Ovary (tissue), 9 donors: ENCODE results near the gene SAMD8. TPM values are rescaled to one million over a fixed set of nuclear protein-coding genes. Genes with fewer than 3 reads are reported as not detected.

Experiments used
- DNase-seq, 5 donors: peaks; one replicate each; pipeline ENCODE4 v3.0.0-alpha.2; 2019 to 2020
- H3K27ac ChIP-seq, 2 donors: fragments of 200-600 bp; one replicate each; pipeline versions ENCODE4 v1.5.1 to v1.8.0; 2019 to 2022
- H3K27me3 ChIP-seq: fragments of 200-600 bp; one replicate; pipeline ENCODE4 v1.8.0; 2022
- H3K36me3 ChIP-seq: fragments of 200-600 bp; sonication (generic); one replicate; pipeline ENCODE4 v1.5.1; 2019
- H3K4me1 ChIP-seq: one replicate; pipeline ENCODE4 v1.8.1; 2013; ENCODE audit warnings: mild to moderate bottlenecking, moderate library complexity; ENCODE audit not compliant: insufficient read depth
- H3K4me3 ChIP-seq: fragments of 200-600 bp; sonication (generic); one replicate; pipeline ENCODE4 v1.5.1; 2017
- H3K9me3 ChIP-seq, 2 donors: fragments of 200-600 bp in 1 of 2; sonication (generic) in 1 of 2; one replicate each; pipeline versions ENCODE4 v1.5.1 to v1.8.1; 2013 to 2019; ENCODE audit warnings: mild to moderate bottlenecking in 1 of 2, moderate library complexity in 1 of 2
- EP300 ChIP-seq: sonication (generic); formaldehyde crosslinking; IDR thresholded peaks from one replicate; pipeline ENCODE4 v1.6.1; 2017; ENCODE audit warnings: antibody characterized with exemption
- POLR2A ChIP-seq: fragments of 450-650 bp; IDR thresholded peaks from one replicate; pipeline ENCODE4 v1.6.1; 2017; ENCODE audit warnings: antibody characterized with exemption, mild to moderate bottlenecking, moderate library complexity
- WGBS, 3 donors: extraction: QIAGEN DNeasy Blood & Tissue Kit in 1 of 3; methylation state at CpG; one replicate each; pipeline versions ENCODE4 v1.1.5 to v1.1.7; 2013 to 2017; 5-methylcytosine and 5-hydroxymethylcytosine counted together
- intact Hi-C, 4 donors: fragments of 100-400 bp; cut with DNase I; formaldehyde crosslinking; loops; one replicate each; pipeline versions ENCODE4 v1.11.0 to v1.15.1; 2022 to 2023
- polyA plus RNA-seq, 2 donors: library from polyadenylated mRNA; stranded (reverse); fragments of 200-250 nt in 1 of 2; fragments of 350-450 nt in 1 of 2; fragmentation: Illumina TruSeq in 1 of 2; extraction: RNeasy Lipid Tissue Mini Kit (QIAGEN cat#74804) in 1 of 2; gene quantifications; one replicate each; pipeline ENCODE4 v1.2.3, GENCODE V29; 2013 to 2014
- total RNA-seq, 7 donors: library from RNA; depleted of rRNA in 2 of 7; stranded (reverse); fragments of >200 nt in 2 of 7; fragmentation: NEBNext Ultra II Directional in 3 of 7; extraction: Animal tissue kit (Norgen Biotek cat#: 25700) in 3 of 7; gene quantifications; one replicate each; pipeline versions ENCODE4 v1.1.0 to v1.2.4, GENCODE V29; 2016 to 2023
- TF ChIP-seq, protein P1 (sequence below), 3 donors: fragments of 450-650 bp in 2 of 3; fragments of 200-600 bp in 1 of 3; IDR thresholded peaks; one replicate each; pipeline versions ENCODE4 v1.5.1 to v1.8.0; 2016 to 2022; ENCODE audit warnings: antibody characterized with exemption in 3 of 3, mild to moderate bottlenecking in 1 of 3
- donor health status: DM: no; HTN: no; CAD: no; lungs with moderate emphysema.
- donor health status: DM: no; HTN: no; CAD: no.
- donor health status: Bipolar disorder and iron deficiency.
- donor health status: DM: yes; HTN: yes; CAD: no.
- donor health status: DM: no; HTN: no; CAD: no.
- donor health status: DM: yes; HTN: yes; CAD: no.

SAMD8 gene
- total and polyA plus RNA-seq, 9 donors, result 13.2 to 49.5 (median 32.0) TPM

DNA sequence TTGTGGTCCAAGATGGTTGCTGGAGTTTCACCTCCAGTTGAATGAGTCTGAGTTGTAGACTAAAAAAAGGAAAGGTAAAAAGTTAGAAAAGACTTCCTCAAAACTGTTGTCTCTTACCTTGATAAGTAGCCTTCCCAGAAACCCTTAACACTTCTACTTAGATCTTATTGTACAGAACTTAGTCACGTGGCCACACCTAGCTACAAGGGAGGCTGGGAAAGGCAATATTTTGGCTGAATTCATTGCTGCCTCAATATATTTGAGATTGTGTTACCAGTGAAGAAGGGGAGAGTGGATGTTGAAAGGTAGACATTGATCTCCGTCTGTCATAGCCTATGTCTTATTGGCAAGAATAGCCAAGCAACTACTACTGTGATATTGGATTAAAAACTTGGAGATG is 63.6 kb downstream of the SAMD8 start:
- Histone ChIP-seq H3K27ac (no peak overlapping the region), H3K36me3 (no peaks in the 10 kb centered on the region), H3K27me3 (no peaks in the 10 kb centered on the region), H3K4me1 (peaks cover 1% of the 10 kb centered on the region), H3K4me3 (no peak overlapping the region), H3K9me3 (no peaks in the 10 kb centered on the region)
- WGBS, 3 donors, result 92 to 99% (median 96%) methylated on average over 2 of the region's 2 CpGs
- no peak for TF ChIP-seq POLR2A
- TF ChIP-seq, protein P1, sequence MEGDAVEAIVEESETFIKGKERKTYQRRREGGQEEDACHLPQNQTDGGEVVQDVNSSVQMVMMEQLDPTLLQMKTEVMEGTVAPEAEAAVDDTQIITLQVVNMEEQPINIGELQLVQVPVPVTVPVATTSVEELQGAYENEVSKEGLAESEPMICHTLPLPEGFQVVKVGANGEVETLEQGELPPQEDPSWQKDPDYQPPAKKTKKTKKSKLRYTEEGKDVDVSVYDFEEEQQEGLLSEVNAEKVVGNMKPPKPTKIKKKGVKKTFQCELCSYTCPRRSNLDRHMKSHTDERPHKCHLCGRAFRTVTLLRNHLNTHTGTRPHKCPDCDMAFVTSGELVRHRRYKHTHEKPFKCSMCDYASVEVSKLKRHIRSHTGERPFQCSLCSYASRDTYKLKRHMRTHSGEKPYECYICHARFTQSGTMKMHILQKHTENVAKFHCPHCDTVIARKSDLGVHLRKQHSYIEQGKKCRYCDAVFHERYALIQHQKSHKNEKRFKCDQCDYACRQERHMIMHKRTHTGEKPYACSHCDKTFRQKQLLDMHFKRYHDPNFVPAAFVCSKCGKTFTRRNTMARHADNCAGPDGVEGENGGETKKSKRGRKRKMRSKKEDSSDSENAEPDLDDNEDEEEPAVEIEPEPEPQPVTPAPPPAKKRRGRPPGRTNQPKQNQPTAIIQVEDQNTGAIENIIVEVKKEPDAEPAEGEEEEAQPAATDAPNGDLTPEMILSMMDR (IDR thresholded peaks at IDR 0.05), result no peak
- no peak for TF ChIP-seq EP300
- DNase-seq, result no peak
- intact Hi-C loops, result no loop called here

DNA sequence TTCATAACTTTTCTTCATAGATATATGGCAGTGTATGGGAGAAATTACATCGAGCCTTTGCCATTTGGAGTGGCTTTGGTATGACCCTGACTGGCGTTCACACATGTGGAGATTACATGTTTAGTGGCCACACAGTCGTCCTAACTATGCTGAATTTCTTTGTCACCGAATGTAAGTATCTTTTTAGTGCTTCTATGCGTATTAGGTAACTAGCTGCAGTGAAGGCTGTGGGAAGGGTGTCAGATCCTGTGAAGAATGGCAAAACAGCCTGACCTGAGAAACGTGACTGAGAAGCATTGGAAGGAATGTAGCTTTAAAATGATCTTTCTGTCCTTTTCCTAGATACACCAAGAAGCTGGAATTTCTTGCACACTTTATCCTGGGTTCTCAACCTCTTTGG is 64.6 kb downstream of the SAMD8 start:
- TF ChIP-seq, protein P1 (IDR thresholded peaks at IDR 0.05), result no peak
- no peak for TF ChIP-seq EP300
- TF ChIP-seq POLR2A, result no peak
- peaks cover 1% of the 10 kb centered on the region for H3K4me1 ChIP-seq
- H3K36me3 ChIP-seq, result no peaks in the 10 kb centered on the region
- DNase-seq, result no peak
- no peaks in the 10 kb centered on the region for H3K9me3 ChIP-seq
- no peak overlapping the region for H3K4me3 ChIP-seq
- H3K27ac ChIP-seq, result no peak overlapping the region
- intact Hi-C loops, result no loop called here
- no peaks in the 10 kb centered on the region for H3K27me3 ChIP-seq
- 88 to 90% (median 90%) methylated on average over 6 of the region's 6 CpGs for WGBS, 3 donors

DNA sequence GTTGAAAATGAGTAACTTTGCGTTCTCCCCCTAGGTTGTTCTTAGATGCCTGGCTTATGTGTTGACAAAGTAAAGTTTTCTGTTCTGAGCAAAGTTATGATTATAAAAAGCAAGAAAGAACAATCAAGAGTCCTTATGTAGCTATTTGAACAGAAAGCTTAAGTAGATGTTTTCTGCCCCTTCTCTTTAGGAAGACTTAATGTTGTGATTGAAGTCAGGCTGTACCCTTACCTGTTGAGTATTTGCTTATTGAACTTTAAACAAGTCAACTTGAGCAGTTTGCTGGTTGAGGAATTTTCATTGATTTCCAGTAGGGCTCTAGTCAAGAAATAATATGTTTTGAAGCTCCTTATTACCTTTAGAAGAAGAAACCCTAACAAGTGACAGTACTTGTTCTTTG is 65.3 kb downstream of the SAMD8 start:
- intact Hi-C loops, result no loop called here
- TF ChIP-seq, protein P1 (IDR thresholded peaks at IDR 0.05), result no peak
- TF ChIP-seq EP300 (no peak), POLR2A (no peak)
- no peak overlapping the region for H3K27ac ChIP-seq
- no peak for DNase-seq
- WGBS, 3 donors, result 94 to 98% (median 97%) methylated on average over 1 of the region's 1 CpG
- no peaks in the 10 kb centered on the region for H3K27me3 ChIP-seq
- no peaks in the 10 kb centered on the region for H3K36me3 ChIP-seq
- H3K4me1 ChIP-seq, result peaks cover 1% of the 10 kb centered on the region
- no peaks in the 10 kb centered on the region for H3K9me3 ChIP-seq
- H3K4me3 ChIP-seq, result no peak overlapping the region

DNA sequence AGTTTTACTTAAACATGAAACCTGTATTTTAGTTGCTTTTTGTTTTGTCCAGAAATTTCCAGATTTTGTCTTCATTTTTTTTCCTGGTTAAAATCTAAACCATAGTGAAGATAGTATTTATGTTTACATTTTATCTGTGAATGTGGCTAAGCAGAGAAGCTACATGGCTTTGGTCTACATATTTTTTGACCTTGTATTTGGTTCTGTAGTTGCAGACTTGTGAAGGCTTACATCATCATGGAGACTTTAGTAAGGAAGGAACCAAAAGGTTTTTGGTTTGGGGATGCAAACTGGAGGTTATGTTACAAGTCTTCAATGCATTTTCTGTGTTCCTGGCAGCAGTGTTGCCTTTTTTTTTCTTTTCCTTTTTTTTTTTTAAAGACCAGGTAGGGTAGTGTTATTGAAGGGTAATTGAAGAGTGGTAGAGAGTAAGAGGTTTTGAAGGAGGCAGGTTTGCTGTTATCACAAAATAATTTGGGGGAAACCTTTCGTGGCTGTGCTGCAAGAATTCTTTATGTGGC is 68.3 kb downstream of the SAMD8 start:
- Histone ChIP-seq H3K4me3 (no peak overlapping the region), H3K36me3 (no peaks in the 10 kb centered on the region), H3K9me3 (no peaks in the 10 kb centered on the region), H3K27me3 (no peaks in the 10 kb centered on the region), H3K4me1 (peaks cover 1% of the 10 kb centered on the region), H3K27ac (peak overlapping the region in 1 of 2 donors; percentile 51)
- DNase-seq, result no peak
- intact Hi-C loops, result loop anchor here in 1 of 4 donors (10.0 kb wide), 1 partner anchor 55 kb away; the partner anchor contains the start of gene COMTD1
- TF ChIP-seq, protein P1 (IDR thresholded peaks at IDR 0.05), result no peak
- no peak for TF ChIP-seq POLR2A
- no peak for TF ChIP-seq EP300
- WGBS, 3 donors, result 45 to 73% (median 63%) methylated on average over 1 of the region's 1 CpG
